ENCODE measurements around the gene PHACTR1.

Gene PHACTR1

DNA sequence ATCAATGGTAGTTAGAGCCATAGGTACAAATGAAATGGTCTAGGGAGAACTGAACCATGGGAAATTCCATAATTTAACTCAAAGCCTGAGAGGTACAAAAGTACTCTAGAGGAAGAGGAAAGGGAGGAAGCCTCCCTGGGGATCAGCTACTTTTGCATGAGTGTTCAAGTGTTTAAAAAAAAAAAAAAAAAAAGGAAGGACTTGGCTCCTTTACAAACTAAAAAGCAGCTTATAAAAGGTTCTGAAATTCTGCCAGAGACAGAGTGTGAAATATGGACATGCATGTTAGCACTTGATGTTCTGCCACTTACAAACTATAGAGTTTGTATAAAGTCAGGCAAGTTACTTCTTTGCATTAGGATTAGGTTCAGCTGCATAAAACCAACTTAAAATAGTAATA lies 321.7 kb downstream of the PHACTR1 start:
- no peak for DNase-seq

DNA sequence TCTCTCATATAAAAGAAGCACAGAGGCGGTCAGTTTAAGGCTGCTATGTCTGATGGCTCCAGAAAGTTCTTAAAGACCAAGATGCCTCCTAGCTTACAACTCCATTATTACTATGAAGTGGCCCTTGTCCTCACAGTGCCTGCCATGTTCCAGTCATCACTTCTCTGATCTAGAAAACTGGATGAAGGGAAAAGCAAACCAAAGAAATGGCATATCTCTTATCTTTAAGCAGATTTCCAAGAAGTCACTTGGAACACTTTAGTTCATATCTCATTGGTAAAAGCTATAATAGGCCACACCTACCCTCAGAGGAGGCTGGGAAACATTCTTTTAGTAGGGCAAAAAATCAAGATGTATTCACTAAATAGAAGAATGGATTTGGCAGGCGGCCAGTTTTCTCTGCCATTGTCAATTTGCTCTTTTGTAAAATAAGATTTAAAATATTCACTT lies 322.2 kb downstream of the PHACTR1 start:
- no peak for DNase-seq

DNA sequence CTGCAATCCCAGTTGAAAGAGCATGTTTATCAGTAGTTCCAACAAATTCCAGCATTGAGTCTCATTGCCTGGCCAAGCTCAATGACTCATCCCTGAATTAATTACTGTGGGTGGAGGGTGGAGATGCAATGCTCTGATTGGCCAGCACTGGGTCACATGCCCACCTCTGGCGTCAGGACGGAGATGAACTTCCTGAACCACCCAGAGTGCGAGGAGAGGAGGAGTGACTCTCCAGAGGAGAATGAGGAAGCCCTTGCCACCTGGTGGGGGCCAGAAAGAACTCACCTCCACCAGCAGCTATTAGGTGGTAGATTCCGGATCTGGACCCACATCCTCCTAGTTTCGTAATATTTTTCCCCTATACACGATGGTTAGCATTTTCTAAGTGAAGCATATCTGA lies 327.8 kb downstream of the PHACTR1 start:
- DNase-seq: no peak

DNA sequence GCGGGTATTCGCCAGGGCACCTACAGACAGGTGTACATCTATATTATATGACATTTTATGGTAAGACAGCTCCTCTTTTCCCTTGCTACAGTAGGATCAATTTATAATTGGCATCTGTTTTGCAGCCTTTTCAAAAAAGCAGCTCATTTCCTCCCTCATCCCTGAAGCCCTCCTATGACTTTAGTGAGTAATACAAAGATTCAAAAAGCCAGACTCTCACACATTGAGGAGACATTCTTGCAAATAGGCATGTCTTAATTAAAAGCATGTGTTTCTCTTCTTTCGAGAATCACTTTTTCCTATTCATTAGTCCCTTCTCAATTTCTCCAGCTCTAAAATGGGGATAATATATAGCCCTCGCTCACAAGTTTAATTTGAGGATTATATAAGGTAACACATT lies 328.3 kb downstream of the PHACTR1 start:
- DNase-seq: no peak

DNA sequence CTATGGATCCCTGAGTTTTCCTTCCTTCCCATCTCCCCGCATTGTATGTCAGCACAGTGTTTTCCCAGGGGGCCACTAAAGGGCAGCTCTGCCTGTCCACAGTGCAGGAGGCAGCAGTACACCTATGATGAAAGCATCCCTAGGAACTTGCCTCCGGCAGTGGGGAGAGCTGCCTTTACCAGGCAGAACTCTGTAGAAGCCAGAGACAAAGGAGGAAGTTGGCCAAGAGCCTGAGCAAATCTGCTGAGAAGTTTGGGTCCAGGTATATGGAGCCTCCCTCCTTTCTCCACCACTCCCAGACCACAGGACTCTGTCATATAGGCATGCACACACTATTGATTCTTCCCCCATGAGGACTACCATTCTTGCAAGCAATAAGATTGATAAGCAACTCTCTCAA lies 329.1 kb downstream of the PHACTR1 start:
- no peak for DNase-seq

DNA sequence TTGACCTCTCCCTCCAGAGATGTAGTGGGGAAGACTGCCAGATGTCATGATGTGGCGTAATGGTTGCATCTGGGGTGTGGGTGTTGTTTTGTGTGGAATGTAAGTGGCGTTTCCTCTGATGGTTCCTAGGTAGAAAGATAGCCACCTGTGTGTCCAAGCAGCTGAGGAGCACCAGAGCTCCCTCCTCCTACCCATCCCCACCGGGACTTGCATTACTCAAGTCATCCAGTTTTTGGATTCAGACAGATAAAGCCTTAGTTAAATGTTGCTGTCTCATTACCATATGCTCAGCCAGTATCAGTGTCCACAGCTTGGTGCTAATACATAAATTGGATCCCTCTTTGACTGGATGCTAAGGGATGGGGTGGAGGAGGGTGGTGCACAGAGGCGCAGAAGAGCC lies 329.5 kb downstream of the PHACTR1 start:
- no peak for DNase-seq

DNA sequence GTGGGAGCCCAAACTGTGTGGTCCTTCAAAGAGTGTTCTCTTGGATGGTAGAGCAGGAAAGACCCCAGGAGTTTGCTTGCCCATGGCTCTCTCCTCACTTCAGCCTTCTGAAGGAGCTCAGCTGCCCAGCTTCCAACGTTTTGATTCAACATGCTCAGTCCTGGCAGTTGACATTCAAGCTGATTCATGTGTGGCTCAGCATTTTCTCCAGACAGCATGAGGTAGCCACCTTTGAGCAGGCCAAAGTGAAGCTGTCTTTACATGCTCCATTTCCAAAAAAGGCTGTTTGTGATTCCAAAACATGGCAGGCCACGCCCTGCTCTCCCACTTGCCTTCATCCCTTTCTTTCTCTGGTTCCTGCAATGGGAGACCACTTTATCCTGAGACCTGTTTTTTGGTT lies 331.5 kb downstream of the PHACTR1 start:
- no peak for DNase-seq

DNA sequence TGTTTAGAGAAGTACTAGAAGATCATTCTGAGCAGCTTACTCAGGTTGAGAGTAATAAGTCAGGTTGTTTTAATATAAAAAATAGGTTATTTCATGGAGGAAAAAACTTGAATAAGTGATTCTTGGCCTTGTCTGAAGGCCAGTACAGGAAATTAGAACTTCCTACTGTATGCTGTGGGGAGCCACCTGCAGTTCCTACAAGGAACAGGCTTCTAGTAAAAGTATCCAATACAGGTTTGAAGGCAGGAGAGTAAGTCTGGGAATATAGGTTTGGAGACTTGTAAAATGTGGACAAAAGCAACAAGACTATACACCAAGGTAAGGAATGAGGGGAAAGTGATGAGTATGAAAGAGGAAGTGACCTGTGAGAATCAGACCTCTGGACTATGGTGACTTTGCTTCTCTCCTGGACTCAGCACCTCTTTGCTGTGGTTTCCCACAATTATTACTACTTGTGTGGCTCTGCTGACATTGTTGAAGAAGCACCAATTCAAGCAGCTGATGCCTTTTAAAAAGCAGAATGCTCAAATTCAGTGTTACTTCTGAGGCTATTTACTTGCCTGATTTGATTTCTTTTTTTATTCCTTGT lies 333.2 kb downstream of the PHACTR1 start:
- no peak for DNase-seq

DNA sequence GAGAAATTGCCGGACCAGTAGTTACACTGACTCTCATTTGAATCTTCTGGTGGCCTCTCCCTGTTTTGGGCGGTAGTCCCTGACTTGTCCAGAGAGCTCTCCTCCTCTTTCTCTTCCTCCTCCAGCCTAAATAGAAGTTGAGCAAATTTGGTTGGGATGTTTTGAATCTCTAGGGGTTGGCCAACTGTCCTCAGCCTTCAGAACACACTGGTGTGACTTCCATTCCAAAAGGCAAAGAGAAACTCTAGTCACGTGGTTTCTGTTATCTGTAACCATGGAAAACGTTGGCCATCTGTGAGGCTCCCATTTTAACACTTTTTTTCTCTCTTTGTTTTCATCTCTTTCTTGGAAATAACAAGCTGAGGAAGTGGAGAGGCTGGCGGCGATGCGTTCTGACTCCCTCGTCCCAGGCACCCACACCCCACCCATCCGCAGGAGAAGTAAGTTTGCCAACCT lies 336.5 kb downstream of the PHACTR1 start:
- DNase-seq: no peak

DNA sequence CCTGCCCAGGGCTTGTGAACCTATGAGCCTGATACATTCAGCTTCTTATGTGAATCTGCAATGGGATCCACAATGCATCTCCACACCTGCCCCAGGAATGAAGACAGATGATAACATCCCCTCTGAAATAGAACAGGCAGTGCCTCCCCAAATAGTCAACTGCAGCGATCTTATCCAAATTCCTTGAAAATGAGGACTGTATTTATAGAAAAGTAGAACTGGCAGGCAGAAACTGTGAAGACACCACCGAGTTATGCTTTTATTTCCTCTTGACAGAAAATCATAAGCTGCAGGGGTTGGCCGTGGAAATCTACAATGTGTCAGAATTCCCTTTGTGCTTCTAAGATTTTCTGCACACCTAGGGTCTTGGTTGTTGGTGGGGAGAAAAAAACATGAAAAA lies 341.5 kb downstream of the PHACTR1 start:
- DNase-seq: no peak

DNA sequence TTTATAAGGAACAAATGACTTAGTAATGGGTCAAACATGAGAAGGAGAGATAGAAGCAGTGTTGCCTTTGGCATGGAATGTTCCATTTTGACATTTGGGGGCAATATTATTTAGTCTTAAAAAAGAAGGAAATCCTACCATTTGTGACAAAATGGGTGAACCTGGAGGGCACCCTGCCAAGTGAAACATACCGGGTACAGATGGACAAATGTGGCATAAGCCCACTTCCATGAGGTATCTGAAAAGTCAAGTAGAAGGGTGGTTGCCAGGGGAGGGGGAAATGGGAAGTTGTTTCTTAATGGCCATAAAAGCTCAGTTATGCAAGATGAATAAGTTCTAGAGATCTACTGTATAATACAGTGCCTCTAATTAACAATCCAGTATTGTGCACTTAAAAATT lies 342.5 kb downstream of the PHACTR1 start:
- DNase-seq: no peak

DNA sequence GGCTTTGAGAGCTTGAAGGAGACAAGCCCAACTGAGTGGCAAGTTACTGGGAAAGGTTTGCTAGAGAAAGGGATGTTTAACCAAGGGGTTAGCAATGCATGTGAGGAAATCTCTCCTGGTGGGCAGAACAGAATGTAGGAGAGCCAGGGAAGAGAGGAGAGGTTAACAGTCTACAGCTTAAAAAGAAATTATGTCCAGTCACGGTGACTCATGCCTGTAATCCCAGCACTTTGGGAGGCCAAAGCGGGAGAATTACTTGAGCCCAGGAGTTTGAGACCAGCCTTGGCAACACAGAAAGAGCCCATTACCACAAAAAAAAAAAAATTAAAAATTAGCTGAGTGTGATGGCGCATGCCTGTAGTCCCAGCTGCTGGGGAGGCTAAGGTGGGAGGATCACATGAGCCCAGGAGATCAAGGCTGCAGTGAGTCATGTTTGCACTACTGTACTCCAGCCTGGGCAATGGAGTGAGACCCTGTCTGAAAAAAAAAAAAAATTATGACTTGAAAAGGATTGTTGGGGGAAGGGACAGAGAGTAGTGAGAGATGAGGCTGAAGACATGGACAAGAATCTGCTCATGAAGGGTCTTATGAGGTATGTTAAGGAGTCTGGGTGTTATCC lies 346.8 kb downstream of the PHACTR1 start:
- DNase-seq: no peak

DNA sequence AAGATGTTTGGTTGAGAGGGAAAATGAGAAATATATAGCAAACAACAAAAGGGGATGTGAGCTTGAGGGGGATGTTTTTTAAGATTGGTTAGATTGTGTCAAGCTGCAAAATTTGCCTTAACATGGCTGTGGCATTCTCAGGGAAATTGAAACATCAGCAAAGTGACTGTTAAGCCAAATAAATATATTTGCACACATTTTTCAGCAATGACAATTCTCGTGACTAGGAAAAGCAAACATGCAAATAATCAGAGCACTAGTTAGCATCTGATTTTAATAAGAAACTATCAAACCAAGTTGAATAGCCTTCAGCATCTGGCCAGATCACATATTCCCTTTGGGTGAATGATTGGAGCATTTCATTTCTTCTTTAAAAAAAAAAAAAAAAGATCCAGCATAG lies 349.0 kb downstream of the PHACTR1 start:
- DNase-seq: no peak

DNA sequence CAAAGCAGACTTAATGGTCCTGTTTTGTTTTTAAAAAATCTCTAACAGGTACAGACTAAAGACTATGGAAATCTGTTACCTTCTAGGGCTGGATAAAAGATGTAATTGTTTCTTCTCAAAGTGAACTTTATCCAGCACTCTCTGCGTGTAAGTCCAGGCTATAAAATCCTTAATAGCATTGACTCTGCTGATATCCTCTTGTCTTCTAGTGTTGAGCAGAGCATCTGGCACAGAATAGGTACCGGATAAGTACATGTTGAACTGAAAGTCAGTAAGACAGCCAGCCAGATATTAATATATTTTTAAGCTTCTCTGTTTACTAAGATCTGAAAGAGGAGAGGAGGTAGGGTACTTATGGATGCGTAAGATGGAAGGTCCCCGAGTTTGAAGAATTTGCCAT lies 349.5 kb downstream of the PHACTR1 start:
- no peak for DNase-seq

DNA sequence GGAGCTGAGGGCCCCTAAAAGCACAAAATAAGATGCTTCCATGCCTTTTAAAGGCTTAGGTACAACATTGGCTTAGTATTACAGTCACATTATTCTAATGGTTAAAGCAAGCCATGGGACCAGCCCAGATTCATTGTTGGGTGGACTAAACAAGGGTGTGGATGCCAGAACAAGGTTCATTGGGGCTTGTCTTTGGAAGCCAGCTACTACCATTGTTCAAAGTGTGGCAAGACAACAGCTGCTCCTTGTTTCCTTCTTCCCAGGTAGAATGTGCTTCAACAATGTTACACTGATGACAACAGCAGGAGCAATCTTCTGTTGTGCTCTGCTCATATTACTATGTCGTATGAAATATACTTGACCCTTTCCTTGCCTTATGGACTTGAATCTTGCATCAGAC lies 350.3 kb downstream of the PHACTR1 start:
- DNase-seq: no peak

DNA sequence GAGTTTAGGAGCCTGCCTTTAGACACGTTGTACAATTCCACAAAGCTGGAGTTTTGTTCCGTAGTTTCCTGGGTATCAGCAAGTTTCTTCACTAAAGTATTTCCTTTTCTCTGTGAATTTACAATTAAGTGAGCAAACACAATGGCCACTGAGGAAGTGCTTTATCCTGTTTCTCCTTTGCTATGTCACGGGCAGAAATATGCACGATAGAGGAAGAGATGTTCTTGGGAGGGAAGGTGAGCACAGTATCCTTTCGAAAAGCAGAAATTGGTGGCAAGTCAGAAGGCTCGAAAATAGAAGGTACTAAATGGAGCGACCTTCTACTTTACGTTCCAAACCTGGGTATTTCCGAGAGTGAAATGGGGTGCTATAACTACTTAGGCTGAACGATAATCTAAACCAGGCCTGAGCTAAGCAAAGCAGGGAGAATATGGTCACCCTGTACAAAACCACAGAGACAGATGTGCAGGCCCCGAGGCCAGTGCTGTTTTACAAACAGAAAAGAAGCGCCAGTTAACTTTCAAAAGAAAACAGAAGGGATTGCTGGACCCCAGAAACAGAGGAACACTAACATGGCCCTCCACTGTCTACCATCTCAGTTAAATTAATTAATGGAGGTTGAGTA lies 352.1 kb downstream of the PHACTR1 start:
- DNase-seq: no peak

DNA sequence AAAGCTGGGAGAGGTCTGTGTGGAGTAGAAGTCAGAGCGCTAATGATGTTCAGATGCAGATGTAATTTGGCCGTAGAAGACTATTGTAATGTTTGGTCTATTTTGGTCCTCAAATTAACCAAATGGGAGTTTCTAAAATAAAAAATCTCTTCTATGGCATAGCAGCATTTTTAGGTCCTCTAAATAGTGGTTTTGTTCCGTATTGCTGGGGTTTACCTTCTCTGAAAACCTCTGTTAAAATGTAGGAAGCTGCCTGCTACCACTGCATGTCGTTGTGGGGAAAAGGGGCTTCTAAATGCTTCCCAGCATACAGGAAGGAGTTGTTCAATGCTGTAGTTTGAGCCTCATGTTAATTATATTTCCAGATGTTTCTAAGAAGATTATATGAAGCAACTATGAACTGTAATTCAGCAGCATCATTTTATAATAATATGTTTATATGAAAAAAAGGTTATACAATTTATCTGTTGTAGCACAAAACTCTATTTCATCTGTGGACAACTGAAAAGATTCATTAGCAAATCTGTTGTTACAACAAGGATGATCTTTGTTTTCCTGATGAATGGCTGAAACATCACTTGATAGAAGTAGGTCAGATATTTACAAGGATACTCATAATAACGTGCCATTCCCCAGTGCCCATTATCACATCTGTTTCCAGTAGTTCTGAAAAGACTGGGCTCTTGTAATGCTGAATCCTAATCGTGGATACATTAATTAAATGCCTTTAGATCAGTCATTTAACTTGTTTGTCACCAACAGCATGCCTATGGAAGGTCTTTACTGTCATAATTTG lies 355.2 kb downstream of the PHACTR1 start:
- no peak for DNase-seq

DNA sequence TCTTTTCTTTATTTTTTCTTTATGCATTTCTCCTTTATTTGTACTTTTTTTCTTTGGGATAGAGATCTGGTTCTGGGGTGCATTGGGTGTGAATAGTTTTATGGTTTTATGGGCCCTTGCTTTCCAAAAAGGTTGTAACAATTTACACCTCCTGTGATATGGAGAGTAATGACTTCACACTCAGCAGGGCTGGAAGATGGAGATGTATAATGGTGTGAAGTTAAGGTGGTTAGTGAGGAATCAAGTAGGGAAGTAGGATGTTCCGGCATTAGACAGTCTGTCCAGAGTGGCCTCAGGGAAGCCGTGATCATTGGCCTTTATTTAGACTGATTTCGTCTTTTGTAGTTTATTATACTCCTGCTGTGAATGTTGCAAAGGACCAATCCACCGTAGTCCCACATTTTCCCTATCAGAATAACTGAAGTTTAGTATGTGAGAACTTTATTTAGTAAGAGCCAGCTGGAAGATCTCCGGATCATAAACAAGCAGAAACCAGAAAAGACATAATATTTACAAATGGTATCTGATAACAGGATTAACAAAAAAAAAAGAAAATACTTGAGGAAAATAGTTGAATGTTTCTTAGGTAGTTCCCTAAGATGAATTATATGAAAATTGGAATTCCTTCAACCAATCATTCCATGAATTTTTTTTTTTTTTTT lies 356.2 kb downstream of the PHACTR1 start:
- no peak for DNase-seq

DNA sequence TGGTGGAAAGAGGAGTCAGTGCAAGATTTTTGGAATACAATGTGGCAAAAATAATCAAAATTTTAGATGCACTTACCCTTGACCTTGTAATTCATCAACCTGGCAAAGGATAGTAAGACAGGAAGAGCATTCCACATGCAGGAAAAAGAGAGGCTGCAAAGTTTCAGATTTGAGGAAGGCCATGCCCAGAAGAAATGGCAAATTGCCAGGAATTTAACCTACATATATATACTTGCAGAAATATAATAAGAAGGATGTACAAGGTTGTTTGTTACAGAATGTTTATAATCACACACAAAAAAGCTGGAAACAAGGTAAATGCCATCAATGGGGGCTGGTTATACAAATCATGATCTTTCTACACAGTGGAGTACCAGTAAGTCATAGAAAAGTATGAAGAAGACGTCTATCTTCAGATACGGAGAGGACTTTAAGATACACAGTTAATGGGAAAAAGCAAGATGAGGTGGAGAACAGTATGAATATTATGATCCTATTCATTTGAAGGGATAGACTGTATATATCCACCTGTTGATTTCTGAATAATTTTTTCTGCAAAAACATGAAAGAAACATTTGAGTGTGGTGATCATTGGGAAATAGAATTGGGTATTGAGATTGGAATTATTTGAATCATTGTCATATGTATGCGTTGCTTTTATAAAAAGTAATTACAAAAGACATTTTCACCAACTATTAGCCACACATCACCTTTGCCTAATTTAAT lies 358.0 kb downstream of the PHACTR1 start:
- DNase-seq: no peak

DNA sequence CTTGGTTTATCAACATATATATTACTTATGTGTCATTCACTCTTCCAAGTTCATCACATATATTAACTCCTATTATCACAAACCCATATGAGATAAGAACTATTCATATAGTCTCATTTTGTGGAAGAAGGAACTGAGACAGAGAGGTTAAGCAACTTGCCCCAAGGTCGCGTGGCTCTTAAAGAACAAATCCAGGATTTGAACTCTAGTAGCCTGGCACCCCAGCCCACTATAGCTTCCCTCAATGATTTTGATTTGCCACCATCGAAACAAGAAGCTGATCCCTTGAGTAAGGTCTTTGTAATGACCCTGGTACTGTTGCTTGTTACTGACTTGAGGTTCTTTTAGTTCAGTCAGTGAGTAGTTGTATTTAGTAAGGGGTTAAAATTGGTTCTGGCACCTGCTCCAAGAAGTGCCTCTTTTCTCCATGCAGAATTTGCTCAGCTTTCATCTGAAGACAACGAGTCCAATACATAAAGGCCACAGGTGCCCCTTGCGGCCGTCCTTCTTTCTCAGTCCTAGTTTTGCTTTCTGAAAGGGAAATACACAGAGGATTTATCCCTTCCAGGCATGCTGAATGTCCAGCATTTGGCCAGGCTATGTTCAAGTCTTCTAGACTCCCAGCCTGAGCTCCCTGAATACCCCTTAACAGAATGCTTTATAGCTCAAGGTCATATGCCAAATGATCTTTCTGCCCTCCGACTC lies 358.7 kb downstream of the PHACTR1 start:
- no peak for DNase-seq

DNA sequence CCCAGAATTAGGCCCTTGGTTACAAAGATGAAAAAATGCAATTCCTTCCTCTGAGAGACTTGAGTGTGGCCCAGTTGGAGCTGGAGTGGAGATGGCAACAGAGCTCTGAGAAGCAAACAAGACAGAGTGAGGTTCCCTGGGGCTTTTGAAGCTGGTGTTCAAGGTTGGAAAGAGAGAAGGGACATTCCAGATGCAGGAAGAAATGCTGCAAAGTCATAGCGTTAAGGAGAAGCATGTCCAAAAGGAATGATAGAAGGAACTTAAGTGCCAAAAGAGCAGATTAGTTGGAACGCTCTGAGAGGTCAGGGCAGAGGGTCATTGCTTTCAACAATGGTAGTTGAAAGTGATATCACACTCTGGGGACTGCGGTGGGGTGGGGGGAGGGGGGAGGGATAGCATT lies 360.0 kb downstream of the PHACTR1 start:
- DNase-seq: no peak

DNA sequence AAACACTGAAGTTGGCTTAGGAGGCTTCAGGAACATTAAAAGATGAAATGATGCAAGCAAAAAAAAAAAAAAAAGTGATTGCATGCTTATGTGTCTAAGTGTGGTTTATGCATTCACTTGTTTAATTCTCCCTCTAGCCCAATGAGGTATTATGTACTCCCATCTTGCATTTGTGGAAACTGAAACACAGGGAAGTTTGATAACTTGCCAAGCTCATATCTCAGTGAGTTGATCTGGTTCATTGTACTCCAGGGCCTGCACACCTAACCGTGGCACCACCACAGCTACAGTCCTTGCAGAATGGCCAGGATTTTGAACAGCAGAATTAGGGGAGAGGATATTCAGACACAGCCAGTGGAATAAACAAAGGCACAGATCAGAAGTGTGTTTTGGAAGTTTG lies 360.6 kb downstream of the PHACTR1 start:
- DNase-seq: no peak

Measured in activated gamma-delta T cell (primary cell).